ENCODE results near the gene UNC13C. TPM values are rescaled to one million over a fixed set of nuclear protein-coding genes. Genes with fewer than 3 reads are reported as not detected.

Gene UNC13C
- total and polyA plus RNA-seq, 5 donors from 2014 or later = not detected

DNA sequence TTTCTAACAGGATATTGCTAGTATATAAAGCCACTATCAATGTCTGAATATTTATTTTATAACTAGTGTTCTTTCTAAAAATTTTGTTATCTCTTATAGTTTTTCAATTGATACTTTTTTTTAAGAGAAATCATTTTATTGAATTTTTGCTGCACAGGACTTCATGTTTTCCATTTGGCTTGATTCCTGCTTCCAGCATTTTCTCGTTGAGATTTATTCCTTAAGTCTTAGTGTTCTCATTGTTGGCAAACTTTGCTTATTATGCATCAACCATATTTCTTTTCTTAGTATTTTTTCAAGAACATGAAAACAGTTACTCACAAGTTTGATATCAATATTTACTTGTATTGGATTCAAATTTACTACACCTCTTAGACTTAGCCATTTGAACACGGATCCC is 113.4 kb downstream of the UNC13C start:
- ATAC-seq (ENCODE audit: low read depth in 2 of 2) = no peak
- peaks cover 0 to 1% (median 0%) of the 10 kb centered on the region in 7 donors for H3K9me3 Mint-ChIP-seq
- Histone ChIP-seq H3K27ac (ENCODE audit: insufficient read depth, low read length, poor library complexity, severe bottlenecking) (no peak overlapping the region), H3K9me3 (ENCODE audit: control insufficient read depth in 2 of 2, low read length in 2 of 2) (no peaks in the 10 kb centered on the region), H3K4me1 (ENCODE audit: control insufficient read depth, insufficient read depth, low read length, poor library complexity, severe bottlenecking) (no peaks in the 10 kb centered on the region), H3K4me3 (ENCODE audit: low read depth, low read length) (no peak overlapping the region), H3K27me3 (ENCODE audit: control insufficient read depth, insufficient read depth, low read length) (no peaks in the 10 kb centered on the region), H3K36me3 (ENCODE audit: control insufficient read depth, insufficient read depth, low read length) (no peaks in the 10 kb centered on the region)
- no peak overlapping the region for H3K4me3 Mint-ChIP-seq
- no peaks in the 10 kb centered on the region for H3K4me1 Mint-ChIP-seq
- no peaks in the 10 kb centered on the region for H3K36me3 Mint-ChIP-seq
- H3K27me3 Mint-ChIP-seq = no peaks in the 10 kb centered on the region
- no peak overlapping the region for H3K27ac Mint-ChIP-seq
- DNase-seq = no peak

DNA sequence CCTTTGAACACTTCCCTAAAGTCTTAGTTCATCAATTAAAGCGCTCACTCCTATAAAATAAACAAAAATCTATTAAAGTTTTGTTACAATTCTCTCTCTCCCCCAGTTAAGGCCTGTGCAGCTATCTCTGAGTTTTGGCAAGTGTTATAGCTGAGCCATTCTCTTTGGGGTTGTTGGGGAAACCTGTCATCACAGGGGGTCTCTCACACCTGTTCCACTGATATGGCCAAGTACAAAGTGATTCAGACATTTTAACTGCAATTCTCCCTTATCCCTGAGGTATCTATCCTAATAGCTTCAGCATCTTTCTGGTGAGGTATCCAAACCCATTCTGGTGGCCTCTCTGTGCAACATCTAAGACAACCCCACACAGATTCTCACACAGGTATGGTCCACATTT is 116.4 kb downstream of the UNC13C start:
- H3K27me3 Mint-ChIP-seq = no peaks in the 10 kb centered on the region
- no peak overlapping the region for H3K27ac Mint-ChIP-seq

GRCh38 chr15:54097019-54097418 is 118.8 kb downstream of the UNC13C start:
- Mint-ChIP-seq H3K27me3 (no peaks in the 10 kb centered on the region), H3K4me3 (no peak overlapping the region), H3K27ac (no peak overlapping the region), H3K4me1 (no peaks in the 10 kb centered on the region), H3K9me3 (peaks cover 0 to 1% (median 0%) of the 10 kb centered on the region in 7 donors), H3K36me3 (no peaks in the 10 kb centered on the region)
- H3K4me3 ChIP-seq (ENCODE audit: low read depth, low read length) = no peak overlapping the region
- H3K4me1 ChIP-seq (ENCODE audit: control insufficient read depth, insufficient read depth, low read length, poor library complexity, severe bottlenecking) = no peaks in the 10 kb centered on the region
- H3K9me3 ChIP-seq (ENCODE audit: control insufficient read depth in 2 of 2, low read length in 2 of 2) = no peaks in the 10 kb centered on the region
- no peaks in the 10 kb centered on the region for H3K36me3 ChIP-seq (ENCODE audit: control insufficient read depth, insufficient read depth, low read length)
- no peak for DNase-seq
- no peak overlapping the region for H3K27ac ChIP-seq (ENCODE audit: insufficient read depth, low read length, poor library complexity, severe bottlenecking)
- no peaks in the 10 kb centered on the region for H3K27me3 ChIP-seq (ENCODE audit: control insufficient read depth, insufficient read depth, low read length)
- ATAC-seq (ENCODE audit: low read depth in 2 of 2) = no peak

More for the DNA sequence above, 116.4 kb downstream of the UNC13C start:
- no peak overlapping the region for H3K27ac ChIP-seq (ENCODE audit: insufficient read depth, low read length, poor library complexity, severe bottlenecking)
- Mint-ChIP-seq H3K4me1 (no peaks in the 10 kb centered on the region), H3K4me3 (no peak overlapping the region), H3K36me3 (no peaks in the 10 kb centered on the region), H3K9me3 (peaks cover 0 to 1% (median 0%) of the 10 kb centered on the region in 7 donors)
- ATAC-seq (ENCODE audit: low read depth in 2 of 2) (no peak), DNase-seq (no peak)
- no peaks in the 10 kb centered on the region for H3K27me3 ChIP-seq (ENCODE audit: control insufficient read depth, insufficient read depth, low read length)
- H3K4me3 ChIP-seq (ENCODE audit: low read depth, low read length) = no peak overlapping the region
- no peaks in the 10 kb centered on the region for H3K36me3 ChIP-seq (ENCODE audit: control insufficient read depth, insufficient read depth, low read length)
- H3K4me1 ChIP-seq (ENCODE audit: control insufficient read depth, insufficient read depth, low read length, poor library complexity, severe bottlenecking) = no peaks in the 10 kb centered on the region
- no peaks in the 10 kb centered on the region for H3K9me3 ChIP-seq (ENCODE audit: control insufficient read depth in 2 of 2, low read length in 2 of 2)

GRCh38 chr15:54099010-54099409 is 120.8 kb downstream of the UNC13C start:
- no peak for ATAC-seq (ENCODE audit: low read depth in 2 of 2)
- Histone ChIP-seq H3K27ac (ENCODE audit: insufficient read depth, low read length, poor library complexity, severe bottlenecking) (no peak overlapping the region), H3K9me3 (ENCODE audit: control insufficient read depth in 2 of 2, low read length in 2 of 2) (no peaks in the 10 kb centered on the region), H3K4me3 (ENCODE audit: low read depth, low read length) (no peak overlapping the region), H3K36me3 (ENCODE audit: control insufficient read depth, insufficient read depth, low read length) (no peaks in the 10 kb centered on the region), H3K4me1 (ENCODE audit: control insufficient read depth, insufficient read depth, low read length, poor library complexity, severe bottlenecking) (no peaks in the 10 kb centered on the region), H3K27me3 (ENCODE audit: control insufficient read depth, insufficient read depth, low read length) (no peaks in the 10 kb centered on the region)
- Mint-ChIP-seq H3K9me3 (peaks cover 0 to 2% (median 0%) of the 10 kb centered on the region in 7 donors), H3K27me3 (no peaks in the 10 kb centered on the region), H3K4me3 (no peak overlapping the region), H3K4me1 (no peaks in the 10 kb centered on the region), H3K36me3 (no peaks in the 10 kb centered on the region), H3K27ac (no peak overlapping the region)
- no peak for DNase-seq

DNA sequence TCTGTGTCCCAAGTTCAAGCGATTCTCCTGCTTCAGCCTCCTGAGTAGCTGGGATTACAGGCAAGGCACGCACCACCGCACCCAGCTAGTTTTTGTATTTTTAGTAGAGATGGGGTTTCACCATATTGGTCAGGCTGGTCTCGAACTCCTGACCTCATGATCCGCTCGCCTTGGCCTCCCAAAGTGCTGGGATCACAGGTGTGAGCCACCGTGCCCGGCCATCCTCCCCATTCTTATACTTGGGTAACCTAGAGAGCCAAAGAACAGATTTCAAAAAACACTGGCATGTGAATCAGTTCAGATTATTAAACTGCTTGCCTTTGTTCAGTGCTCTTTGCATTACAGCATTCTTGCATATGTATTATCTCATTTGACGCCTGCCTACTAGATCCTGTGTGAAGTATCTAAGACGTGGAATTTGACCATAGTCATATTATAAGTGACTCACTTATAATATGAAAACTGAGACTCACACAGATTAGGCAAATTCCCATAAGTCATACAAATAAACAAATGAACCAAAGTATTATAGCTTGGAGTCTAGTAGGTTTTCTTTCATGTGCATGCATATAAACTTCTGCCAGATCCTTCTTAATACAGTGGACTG is 123.5 kb downstream of the UNC13C start:
- Histone ChIP-seq H3K4me3 (ENCODE audit: low read depth, low read length) (no peak overlapping the region), H3K9me3 (ENCODE audit: control insufficient read depth in 2 of 2, low read length in 2 of 2) (no peaks in the 10 kb centered on the region), H3K27me3 (ENCODE audit: control insufficient read depth, insufficient read depth, low read length) (no peaks in the 10 kb centered on the region), H3K27ac (ENCODE audit: insufficient read depth, low read length, poor library complexity, severe bottlenecking) (no peak overlapping the region), H3K36me3 (ENCODE audit: control insufficient read depth, insufficient read depth, low read length) (no peaks in the 10 kb centered on the region), H3K4me1 (ENCODE audit: control insufficient read depth, insufficient read depth, low read length, poor library complexity, severe bottlenecking) (no peaks in the 10 kb centered on the region)
- H3K9me3 Mint-ChIP-seq = peaks cover 0 to 4% (median 0%) of the 10 kb centered on the region in 7 donors
- H3K27me3 Mint-ChIP-seq = no peaks in the 10 kb centered on the region
- H3K4me1 Mint-ChIP-seq = no peaks in the 10 kb centered on the region
- ATAC-seq (ENCODE audit: low read depth in 2 of 2) (no peak), DNase-seq (no peak)
- no peak overlapping the region for H3K4me3 Mint-ChIP-seq
- H3K27ac Mint-ChIP-seq = no peak overlapping the region
- H3K36me3 Mint-ChIP-seq = no peaks in the 10 kb centered on the region

DNA sequence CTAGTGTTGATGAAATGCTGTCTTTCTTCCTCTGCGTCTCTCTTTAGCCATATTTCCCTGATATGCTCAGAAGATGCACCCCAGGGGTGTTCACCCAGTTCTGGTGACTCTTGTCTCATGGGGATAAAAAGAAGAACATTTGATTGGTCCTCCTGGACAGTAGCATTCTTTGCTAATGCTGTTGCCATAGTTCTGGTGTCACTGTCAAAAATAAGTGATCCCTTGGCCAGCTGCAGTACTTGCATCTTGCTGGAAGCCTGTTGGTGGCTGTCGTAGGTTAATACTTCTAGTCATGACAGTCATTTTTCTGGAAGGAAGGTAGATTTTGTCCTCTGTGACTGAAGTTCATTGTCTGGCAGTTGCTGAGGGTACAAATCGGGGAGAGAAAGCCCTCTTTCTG is 124.5 kb downstream of the UNC13C start:
- H3K36me3 ChIP-seq (ENCODE audit: control insufficient read depth, insufficient read depth, low read length) = no peaks in the 10 kb centered on the region
- no peaks in the 10 kb centered on the region for H3K4me1 Mint-ChIP-seq
- H3K4me1 ChIP-seq (ENCODE audit: control insufficient read depth, insufficient read depth, low read length, poor library complexity, severe bottlenecking) = no peaks in the 10 kb centered on the region
- no peak overlapping the region for H3K27ac Mint-ChIP-seq
- H3K27me3 Mint-ChIP-seq = no peaks in the 10 kb centered on the region
- H3K27me3 ChIP-seq (ENCODE audit: control insufficient read depth, insufficient read depth, low read length) = no peaks in the 10 kb centered on the region
- no peak overlapping the region for H3K27ac ChIP-seq (ENCODE audit: insufficient read depth, low read length, poor library complexity, severe bottlenecking)
- ATAC-seq (ENCODE audit: low read depth in 2 of 2) (no peak), DNase-seq (no peak)
- H3K4me3 ChIP-seq (ENCODE audit: low read depth, low read length) = no peak overlapping the region
- no peaks in the 10 kb centered on the region for H3K36me3 Mint-ChIP-seq
- H3K9me3 Mint-ChIP-seq = peaks cover 0 to 4% (median 0%) of the 10 kb centered on the region in 7 donors
- H3K9me3 ChIP-seq (ENCODE audit: control insufficient read depth in 2 of 2, low read length in 2 of 2) = no peaks in the 10 kb centered on the region
- no peak overlapping the region for H3K4me3 Mint-ChIP-seq

DNA sequence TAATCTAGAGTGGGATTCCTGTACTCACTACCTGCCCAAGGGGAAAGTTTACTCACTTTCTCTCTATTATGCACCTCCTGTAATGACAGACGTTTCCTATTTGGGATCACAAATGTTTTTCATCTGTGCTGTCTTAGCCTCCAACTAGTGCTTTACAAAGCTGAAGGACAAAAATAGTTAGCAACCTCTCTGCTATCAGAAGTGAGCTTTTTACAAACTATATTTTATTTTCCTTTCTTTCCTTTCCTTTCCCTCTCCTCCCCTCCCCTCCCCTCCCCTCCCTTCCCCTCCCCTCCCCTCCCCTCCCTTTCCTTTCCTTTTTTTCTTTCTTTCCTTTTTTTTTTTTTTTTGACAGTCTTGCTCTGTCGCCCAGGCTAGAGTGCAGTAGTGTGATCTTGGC is 130.8 kb downstream of the UNC13C start:
- H3K4me1 Mint-ChIP-seq = no peaks in the 10 kb centered on the region
- no peak overlapping the region for H3K27ac Mint-ChIP-seq
- Histone ChIP-seq H3K4me1 (ENCODE audit: control insufficient read depth, insufficient read depth, low read length, poor library complexity, severe bottlenecking) (no peaks in the 10 kb centered on the region), H3K9me3 (ENCODE audit: control insufficient read depth in 2 of 2, low read length in 2 of 2) (no peaks in the 10 kb centered on the region), H3K4me3 (ENCODE audit: low read depth, low read length) (no peak overlapping the region), H3K27me3 (ENCODE audit: control insufficient read depth, insufficient read depth, low read length) (no peaks in the 10 kb centered on the region), H3K27ac (ENCODE audit: insufficient read depth, low read length, poor library complexity, severe bottlenecking) (no peak overlapping the region), H3K36me3 (ENCODE audit: control insufficient read depth, insufficient read depth, low read length) (no peaks in the 10 kb centered on the region)
- DNase-seq (no peak), ATAC-seq (ENCODE audit: low read depth in 2 of 2) (no peak)
- H3K4me3 Mint-ChIP-seq = no peak overlapping the region
- H3K9me3 Mint-ChIP-seq = peaks cover 0 to 8% (median 0%) of the 10 kb centered on the region in 7 donors
- H3K27me3 Mint-ChIP-seq = no peaks in the 10 kb centered on the region
- H3K36me3 Mint-ChIP-seq = no peaks in the 10 kb centered on the region

DNA sequence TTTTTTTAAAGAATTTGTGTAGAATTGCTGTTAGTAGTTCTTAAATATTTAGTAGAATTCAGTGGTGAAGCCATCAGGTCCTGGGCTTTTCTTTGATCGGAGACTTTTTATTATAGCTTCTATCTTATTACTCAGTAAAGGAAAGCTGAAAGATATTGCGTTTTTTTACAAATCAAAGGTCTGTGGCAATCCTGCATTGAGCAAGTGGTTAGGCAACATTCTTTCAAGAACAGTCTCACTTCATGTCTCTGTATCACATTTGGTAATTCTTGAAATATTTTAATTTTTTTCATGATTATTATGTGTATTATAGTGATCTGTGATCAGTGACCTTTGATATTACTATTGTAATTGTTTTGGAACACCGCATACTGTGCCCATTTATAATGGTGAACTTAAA is 140.8 kb downstream of the UNC13C start:
- H3K27ac Mint-ChIP-seq = no peak overlapping the region
- Histone ChIP-seq H3K4me1 (ENCODE audit: control insufficient read depth, insufficient read depth, low read length, poor library complexity, severe bottlenecking) (no peaks in the 10 kb centered on the region), H3K27me3 (ENCODE audit: control insufficient read depth, insufficient read depth, low read length) (no peaks in the 10 kb centered on the region), H3K36me3 (ENCODE audit: control insufficient read depth, insufficient read depth, low read length) (no peaks in the 10 kb centered on the region), H3K9me3 (ENCODE audit: control insufficient read depth in 2 of 2, low read length in 2 of 2) (no peaks in the 10 kb centered on the region), H3K27ac (ENCODE audit: insufficient read depth, low read length, poor library complexity, severe bottlenecking) (no peak overlapping the region), H3K4me3 (ENCODE audit: low read depth, low read length) (no peak overlapping the region)
- DNase-seq (no peak), ATAC-seq (ENCODE audit: low read depth in 2 of 2) (no peak)
- peaks cover 4% of the 10 kb centered on the region for H3K27me3 Mint-ChIP-seq
- H3K4me1 Mint-ChIP-seq = no peaks in the 10 kb centered on the region
- peaks cover 0 to 13% (median 1%) of the 10 kb centered on the region in 7 donors for H3K9me3 Mint-ChIP-seq
- H3K36me3 Mint-ChIP-seq = no peaks in the 10 kb centered on the region
- H3K4me3 Mint-ChIP-seq = no peak overlapping the region

Data from CD4-positive, CD25-positive, alpha-beta regulatory T cell (primary cell).